ENCODE data around the gene EMC1.
"Not testable (repeated sequence)": the region's sequence is repeated elsewhere in the genome, so short reads cannot be mapped to it uniquely, and the experiment has no call there.

EMC1 gene

GRCh38 chr1:19251305-19252196, at the start of gene EMC1, which contains the start of gene MRTO4:
Gene EMC1, minus strand, starts transcription at chr1:19251524. Its CDS starts 15 bp downstream, at chr1:19251509.
Gene MRTO4, plus strand, starts transcription at chr1:19251805. Its CDS starts 31 bp downstream, at chr1:19251836.
- DNase-seq (ENCODE audit: low read depth in 2 of 3, low spot score in 2 of 3): peak; percentile 78 to 93 (median 81)

- no peak for DNase-seq (ENCODE audit: low read depth in 2 of 3, low spot score in 2 of 3)
These were observed 48.9 kb upstream of the EMC1 start for GRCh38 chr1:19300211-19300610.

- DNase-seq (ENCODE audit: low read depth in 2 of 3, low spot score in 2 of 3): no peak
These were observed 43.3 kb upstream of the EMC1 start for GRCh38 chr1:19294638-19295037.

- DNase-seq (ENCODE audit: low read depth in 2 of 3, low spot score in 2 of 3): no peak
These were observed 37.9 kb upstream of the EMC1 start for GRCh38 chr1:19289244-19289643.

GRCh38 chr1:19288324-19289241, 37.3 kb upstream of the EMC1 start, which contains the start of gene AKR7A3:
Gene AKR7A3, minus strand, starts transcription at chr1:19288770. Its CDS starts 61 bp downstream, at chr1:19288709.
- DNase-seq (ENCODE audit: low read depth in 2 of 3, low spot score in 2 of 3): peak; percentile 17 to 45 (median 27)

- no peak for DNase-seq (ENCODE audit: low read depth in 2 of 3, low spot score in 2 of 3)
These were observed 36.3 kb upstream of the EMC1 start for GRCh38 chr1:19287436-19288185.

GRCh38 chr1:19285807-19286206, 34.5 kb upstream of the EMC1 start:
- not testable (repeated sequence) for DNase-seq (ENCODE audit: low read depth in 2 of 3, low spot score in 2 of 3)

- DNase-seq (ENCODE audit: low read depth in 2 of 3, low spot score in 2 of 3): not testable (repeated sequence)
These were observed 34.0 kb upstream of the EMC1 start for GRCh38 chr1:19285366-19285765.

- no peak for DNase-seq (ENCODE audit: low read depth in 2 of 3, low spot score in 2 of 3)
These were observed 33.6 kb upstream of the EMC1 start for GRCh38 chr1:19284881-19285280.

GRCh38 chr1:19283891-19284290, 32.6 kb upstream of the EMC1 start:
- DNase-seq (ENCODE audit: low read depth in 2 of 3, low spot score in 2 of 3): no peak

- DNase-seq (ENCODE audit: low read depth in 2 of 3, low spot score in 2 of 3): no peak
These were observed 23.3 kb upstream of the EMC1 start for GRCh38 chr1:19274636-19275035.

- DNase-seq (ENCODE audit: low read depth in 2 of 3, low spot score in 2 of 3): not testable (repeated sequence)
These were observed 22.7 kb upstream of the EMC1 start for GRCh38 chr1:19273844-19274531.

- DNase-seq (ENCODE audit: low read depth in 2 of 3, low spot score in 2 of 3): no peak
These were observed 22.0 kb upstream of the EMC1 start for GRCh38 chr1:19273106-19273843.

- DNase-seq (ENCODE audit: low read depth in 2 of 3, low spot score in 2 of 3): no peak
These were observed 20.7 kb upstream of the EMC1 start for GRCh38 chr1:19272064-19272463.

- DNase-seq (ENCODE audit: low read depth in 2 of 3, low spot score in 2 of 3): not testable (repeated sequence)
These were observed 19.0 kb upstream of the EMC1 start for GRCh38 chr1:19270343-19270730.

GRCh38 chr1:19269427-19270342, 18.4 kb upstream of the EMC1 start:
- DNase-seq (ENCODE audit: low read depth in 2 of 3, low spot score in 2 of 3): not testable (repeated sequence)

- no peak for DNase-seq (ENCODE audit: low read depth in 2 of 3, low spot score in 2 of 3)
These were observed 17.1 kb upstream of the EMC1 start for GRCh38 chr1:19268445-19268844.

GRCh38 chr1:19262744-19263143, 11.4 kb upstream of the EMC1 start:
- DNase-seq (ENCODE audit: low read depth in 2 of 3, low spot score in 2 of 3): no peak

All from activated CD8-positive, alpha-beta memory T cell treated with anti-CD3 and anti-CD28 coated beads for 48 hours (primary cell).